NK-92 (cell line): ENCODE measurements around the gene GCK.

Source experiments
- DNase-seq: peaks from one replicate; lab custom pipeline; 2025; ENCODE audit not compliant: unreplicated experiment; lab: John Stamatoyannopoulos, UW

GCK gene

GRCh38 chr7:44121761-44122420 is 67.3 kb downstream of the GCK start:
- DNase-seq = no peak

DNA sequence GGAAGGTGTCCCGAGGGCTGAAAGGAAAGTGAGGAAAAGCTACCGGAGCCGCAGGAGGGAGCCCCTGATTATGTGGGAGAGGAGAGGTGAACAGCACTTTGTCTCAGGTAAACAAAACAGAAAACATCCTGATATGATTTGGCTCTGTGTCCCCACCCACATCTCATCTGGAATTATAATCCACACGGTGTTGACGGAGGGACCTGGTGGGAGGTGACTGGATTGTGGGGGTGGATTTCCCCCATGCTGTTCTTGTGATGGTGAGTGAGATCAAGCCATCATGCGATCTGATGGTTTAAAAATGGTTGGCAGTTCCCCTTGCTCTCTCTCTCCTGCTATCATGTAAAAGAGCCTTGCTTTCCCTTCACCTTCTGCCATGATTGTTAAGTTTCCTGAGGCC is 68.8 kb downstream of the GCK start:
- no peak for DNase-seq

DNA sequence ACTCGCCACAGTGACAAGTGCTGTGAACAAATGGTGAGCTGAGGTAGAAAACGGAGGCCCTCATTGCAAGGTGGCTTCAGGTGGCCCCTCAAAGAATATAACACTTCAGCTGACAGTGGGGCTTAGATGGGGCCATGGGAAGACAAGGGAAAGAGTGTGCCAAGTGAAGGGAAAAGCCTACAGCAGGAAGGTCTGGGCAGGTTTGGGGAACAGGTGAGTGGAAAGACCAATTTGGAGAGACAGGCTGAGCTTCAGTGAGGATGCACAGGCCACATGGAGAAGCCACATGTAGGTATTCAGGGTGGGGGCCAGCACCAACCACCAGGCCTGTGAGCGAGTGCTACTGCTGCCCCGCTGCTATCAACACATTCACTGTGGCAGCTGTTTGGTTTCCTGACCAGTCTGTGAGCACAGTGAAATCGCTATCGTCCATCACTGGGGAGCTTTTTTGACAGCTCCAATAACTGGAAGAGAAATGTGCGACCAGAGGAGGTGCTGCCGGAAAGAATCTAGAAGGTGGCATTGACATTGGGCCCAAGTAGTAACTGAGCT is 69.3 kb downstream of the GCK start:
- no peak for DNase-seq

- no peak for DNase-seq
Observed at GRCh38 chr7:44117801-44118429, 71.3 kb downstream of the GCK start.

DNA sequence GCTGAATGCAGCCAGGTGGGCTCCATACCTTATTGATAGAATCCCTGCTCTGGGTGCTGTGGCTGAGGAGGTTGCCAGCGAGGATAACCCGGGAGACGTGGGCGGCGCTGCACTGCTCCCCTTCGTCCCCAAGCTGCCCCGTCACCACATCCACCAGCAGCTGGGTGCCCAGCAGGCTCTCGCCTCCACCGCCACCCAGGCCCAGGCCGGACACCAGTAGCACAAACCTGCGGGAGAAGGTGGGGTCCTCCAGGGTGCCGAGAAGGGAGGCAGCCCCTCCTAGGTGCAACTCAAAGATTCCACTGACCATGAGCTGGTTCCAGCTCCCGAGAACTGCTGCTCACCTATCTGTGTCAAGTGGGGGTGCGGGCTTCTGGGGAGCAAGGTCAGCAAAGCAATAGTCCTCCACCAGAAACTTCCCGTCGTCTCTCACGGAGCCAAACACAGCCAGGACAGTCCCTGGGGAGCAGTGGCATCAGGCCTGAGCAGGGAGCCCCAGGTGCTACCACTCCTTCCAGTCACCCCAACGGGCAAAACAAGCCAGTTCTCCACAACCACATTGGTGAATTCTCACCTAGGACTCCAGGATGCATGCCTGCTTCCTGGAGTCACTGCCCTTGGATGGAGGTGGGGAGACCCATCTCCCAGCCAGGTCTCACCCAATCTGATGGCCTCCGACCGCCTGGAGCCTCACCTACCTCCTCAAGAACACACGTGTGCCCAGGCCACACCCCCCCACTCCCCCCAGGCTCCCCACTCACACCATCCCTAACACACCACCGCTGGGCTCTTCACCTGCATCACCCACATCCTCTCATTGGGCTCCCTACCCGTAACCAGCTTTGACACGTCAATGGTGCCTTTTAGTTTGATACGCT is 72.2 kb downstream of the GCK start:
- no peak for DNase-seq

DNA sequence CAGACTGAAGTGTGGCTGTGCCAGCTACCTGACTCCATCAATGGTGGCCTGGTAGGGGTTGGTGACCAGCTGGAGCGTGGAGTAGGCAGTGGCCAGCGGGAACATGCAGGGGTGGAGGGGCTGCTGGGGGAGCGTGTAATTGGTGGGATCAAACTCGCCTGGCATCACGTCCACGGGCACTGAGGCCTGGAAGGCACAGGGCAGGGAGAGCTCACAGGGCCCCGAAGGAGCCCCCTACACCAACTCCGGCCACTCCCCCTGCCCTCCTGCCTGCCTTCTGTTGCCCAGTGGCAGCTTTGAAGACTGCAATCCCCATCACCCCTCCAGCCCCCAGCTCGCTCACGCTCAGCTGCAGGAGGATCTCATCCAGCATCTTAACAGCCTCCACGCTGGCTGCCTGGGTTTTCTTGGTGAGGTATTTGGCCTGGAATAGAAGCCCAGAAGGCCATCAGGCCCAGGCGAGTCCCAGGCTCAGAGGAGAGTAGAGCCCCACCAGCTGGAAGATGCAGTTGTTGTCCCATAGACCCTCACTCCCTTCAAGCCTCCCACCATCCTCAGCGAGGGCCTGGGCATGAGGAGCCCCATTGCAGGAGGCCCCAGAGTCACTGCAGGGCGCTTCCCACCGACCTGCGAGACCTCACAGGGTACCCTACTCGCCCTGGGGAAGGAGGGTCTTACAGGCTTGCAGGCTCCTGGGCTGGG is 73.0 kb downstream of the GCK start:
- DNase-seq = no peak

- DNase-seq = no peak
Observed at GRCh38 chr7:44114586-44115310, 74.5 kb downstream of the GCK start.

- no peak for DNase-seq
Observed at GRCh38 chr7:44113764-44114354, 75.4 kb downstream of the GCK start.

GRCh38 chr7:44112997-44113763 is 76.1 kb downstream of the GCK start:
- no peak for DNase-seq

DNA sequence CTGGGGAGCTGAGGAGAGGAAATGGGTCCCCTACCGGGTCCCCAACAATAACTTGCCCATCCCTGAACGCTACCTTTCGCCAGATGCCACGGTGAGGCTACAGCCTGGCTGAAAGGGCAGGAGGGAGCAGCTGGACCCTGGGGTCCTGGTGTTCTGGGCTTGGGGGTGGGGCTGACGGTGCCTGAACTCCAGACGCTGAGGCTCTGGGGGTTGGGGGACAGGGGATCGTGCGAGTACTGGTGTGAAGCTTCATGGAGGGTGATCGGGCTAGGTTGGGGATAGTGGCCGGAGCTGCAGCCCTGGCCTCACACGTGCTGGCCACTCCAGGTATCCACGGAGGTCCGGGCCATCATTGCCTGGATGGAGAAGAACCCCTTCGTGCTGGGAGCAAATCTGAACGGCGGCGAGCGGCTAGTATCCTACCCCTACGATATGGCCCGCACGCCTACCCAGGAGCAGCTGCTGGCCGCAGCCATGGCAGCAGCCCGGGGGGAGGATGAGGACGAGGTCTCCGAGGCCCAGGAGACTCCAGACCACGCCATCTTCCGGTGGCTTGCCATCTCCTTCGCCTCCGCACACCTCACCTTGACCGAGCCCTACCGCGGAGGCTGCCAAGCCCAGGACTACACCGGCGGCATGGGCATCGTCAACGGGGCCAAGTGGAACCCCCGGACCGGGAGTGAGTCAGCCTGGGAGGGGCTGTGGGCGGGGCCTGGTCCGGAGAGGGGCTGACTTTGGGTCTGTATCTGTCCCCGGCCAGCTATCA is 76.8 kb downstream of the GCK start:
- no peak for DNase-seq

DNA sequence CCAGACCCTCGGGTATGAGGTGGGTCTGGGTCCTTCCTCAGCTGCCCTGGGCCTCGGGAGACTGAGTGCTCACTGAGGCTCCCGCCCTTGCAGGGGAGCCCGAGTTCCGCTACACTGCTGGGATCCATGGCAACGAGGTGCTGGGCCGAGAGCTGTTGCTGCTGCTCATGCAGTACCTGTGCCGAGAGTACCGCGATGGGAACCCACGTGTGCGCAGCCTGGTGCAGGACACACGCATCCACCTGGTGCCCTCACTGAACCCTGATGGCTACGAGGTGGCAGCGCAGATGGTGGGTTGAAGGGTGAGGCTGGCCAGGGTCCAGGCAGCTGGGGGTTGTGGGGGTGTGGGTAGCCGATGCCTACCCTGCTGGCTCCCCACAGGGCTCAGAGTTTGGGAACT is 77.5 kb downstream of the GCK start:
- no peak for DNase-seq

- DNase-seq = no peak
Observed at GRCh38 chr7:44110719-44111635, 78.3 kb downstream of the GCK start.

DNA sequence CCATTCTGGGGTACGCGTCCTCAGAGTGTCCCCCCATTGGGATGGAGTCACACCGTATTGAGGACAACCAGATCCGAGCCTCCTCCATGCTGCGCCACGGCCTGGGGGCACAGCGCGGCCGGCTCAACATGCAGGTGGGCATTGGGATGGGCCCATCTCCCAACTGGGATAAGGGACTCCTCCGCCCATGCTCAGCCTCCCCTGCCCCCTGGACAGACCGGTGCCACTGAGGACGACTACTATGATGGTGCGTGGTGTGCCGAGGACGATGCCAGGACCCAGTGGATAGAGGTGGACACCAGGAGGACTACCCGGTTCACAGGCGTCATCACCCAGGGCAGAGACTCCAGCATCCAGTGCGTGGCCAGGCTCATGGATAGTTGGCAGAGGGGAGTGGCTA is 79.2 kb downstream of the GCK start:
- DNase-seq = no peak

DNA sequence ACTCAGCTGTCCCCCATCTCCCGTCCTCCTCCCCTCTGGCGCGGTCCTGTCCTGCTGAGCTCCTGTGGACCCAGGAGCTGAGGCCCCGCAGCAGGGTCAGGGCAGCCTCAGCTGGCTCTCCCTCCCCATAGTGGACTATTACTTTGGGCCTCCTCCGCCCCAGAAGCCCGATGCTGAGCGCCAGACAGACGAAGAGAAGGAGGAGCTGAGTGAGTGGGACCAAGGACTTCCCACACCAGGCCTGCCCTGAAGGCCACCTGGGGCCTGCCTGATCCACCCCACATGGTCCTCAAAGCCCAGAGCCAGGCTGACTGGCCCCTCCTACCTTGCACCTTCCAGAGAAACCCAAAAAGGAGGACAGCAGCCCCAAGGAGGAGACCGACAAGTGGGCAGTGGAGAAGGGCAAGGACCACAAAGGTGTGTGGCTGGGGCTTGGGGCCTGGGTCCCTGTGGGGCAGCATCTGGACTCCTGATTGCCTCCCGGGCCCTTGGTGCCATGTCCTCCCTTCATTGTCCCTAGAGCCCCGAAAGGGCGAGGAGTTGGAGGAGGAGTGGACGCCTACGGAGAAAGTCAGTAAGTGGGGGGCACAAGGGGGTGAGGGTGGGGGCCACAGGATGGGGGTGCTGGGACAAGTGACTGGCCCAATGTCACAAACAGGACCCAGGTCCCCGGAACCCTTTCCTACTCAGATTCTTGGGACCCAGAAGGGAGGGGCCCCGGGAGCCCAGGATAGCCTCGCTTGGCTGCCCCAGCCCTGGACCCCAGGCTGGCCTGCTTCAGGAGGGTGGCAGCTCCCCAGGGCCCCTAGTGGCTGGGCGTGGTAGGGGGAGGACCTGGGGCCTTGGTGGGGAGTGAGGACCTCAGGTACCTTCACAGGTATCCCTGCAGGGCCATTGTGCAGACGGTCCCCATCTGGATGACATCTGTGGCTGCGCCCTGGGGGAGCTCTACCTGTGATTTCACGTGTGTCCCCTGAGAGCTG is 80.2 kb downstream of the GCK start:
- no peak for DNase-seq

GRCh38 chr7:44107961-44108767 is 81.1 kb downstream of the GCK start:
- DNase-seq = no peak
